ENCODE measurements around the gene CD58. TPM values are rescaled to one million over a fixed set of nuclear protein-coding genes. Genes with fewer than 3 reads are reported as not detected.

CD58 gene
- total and polyA plus RNA-seq, 9 of the 15 experiments (the other 6 are each of a cell fraction or from before 2014, with no cell fraction given) = 18.1 to 113 (median 37.4) TPM

GRCh38 chr1:116570358-116571214, at the start of gene CD58 (continued):
- TF ChIP-seq, protein P1, sequence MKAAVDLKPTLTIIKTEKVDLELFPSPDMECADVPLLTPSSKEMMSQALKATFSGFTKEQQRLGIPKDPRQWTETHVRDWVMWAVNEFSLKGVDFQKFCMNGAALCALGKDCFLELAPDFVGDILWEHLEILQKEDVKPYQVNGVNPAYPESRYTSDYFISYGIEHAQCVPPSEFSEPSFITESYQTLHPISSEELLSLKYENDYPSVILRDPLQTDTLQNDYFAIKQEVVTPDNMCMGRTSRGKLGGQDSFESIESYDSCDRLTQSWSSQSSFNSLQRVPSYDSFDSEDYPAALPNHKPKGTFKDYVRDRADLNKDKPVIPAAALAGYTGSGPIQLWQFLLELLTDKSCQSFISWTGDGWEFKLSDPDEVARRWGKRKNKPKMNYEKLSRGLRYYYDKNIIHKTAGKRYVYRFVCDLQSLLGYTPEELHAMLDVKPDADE (conservative IDR thresholded peaks at IDR 0.05; ENCODE audit: control insufficient read depth, low read depth, low read length) = peak; percentile 54
- TF ChIP-seq PHF8 (IDR thresholded peaks at IDR 0.05; ENCODE audit: borderline replicate concordance, low read length) (peak; percentile 92), MYC (IDR thresholded peaks at IDR 0.05; ENCODE audit: low read depth, low read length) (peak; percentile 70), MYC (CRISPR knock-in tag; IDR thresholded peaks at IDR 0.05; ENCODE audit: borderline replicate concordance, low read depth) (no peak), CHD2 (IDR thresholded peaks at IDR 0.05; ENCODE audit: low read depth, low read length) (0 out of 2 replicates have a peak, but pooled peaks have one; percentile 24), LARP7 (IDR thresholded peaks at IDR 0.05) (no peak), HDAC8 (tag; IDR thresholded peaks at IDR 0.05) (no peak), FOXK2 (conservative IDR thresholded peaks at IDR 0.05 in 1 of 2, IDR thresholded peaks at IDR 0.05 in 1 of 2; ENCODE audit: low read depth in 2 of 2) (no peak), MNT (conservative IDR thresholded peaks at IDR 0.05) (peak; percentile 9 to 24; a peak in 2 of 4 replicates), POLR2G (IDR thresholded peaks at IDR 0.05; ENCODE audit: low read depth, low read length) (peak; percentile 97), ILF3 (IDR thresholded peaks at IDR 0.05; ENCODE audit: borderline replicate concordance) (0 out of 2 replicates have a peak, but pooled peaks have one; percentile 55), ZFPM2 (CRISPR knock-in tag; IDR thresholded peaks at IDR 0.05) (no peak), ZNF639 (CRISPR knock-in tag; conservative IDR thresholded peaks at IDR 0.05 in 1 of 2, IDR thresholded peaks at IDR 0.05 in 1 of 2) (peak in 1 of 2 experiments; percentile 47; a peak in 1 of 4 replicates), CREM (IDR thresholded peaks at IDR 0.05; ENCODE audit: low read depth) (peak; percentile 61), POLR2H (tag; IDR thresholded peaks at IDR 0.05; ENCODE audit: low read depth) (peak; percentile 88), FIP1L1 (IDR thresholded peaks at IDR 0.05; ENCODE audit: low read depth, low read length, poor library complexity, severe bottlenecking) (peak; percentile 45)
- TF ChIP-seq, protein P2, sequence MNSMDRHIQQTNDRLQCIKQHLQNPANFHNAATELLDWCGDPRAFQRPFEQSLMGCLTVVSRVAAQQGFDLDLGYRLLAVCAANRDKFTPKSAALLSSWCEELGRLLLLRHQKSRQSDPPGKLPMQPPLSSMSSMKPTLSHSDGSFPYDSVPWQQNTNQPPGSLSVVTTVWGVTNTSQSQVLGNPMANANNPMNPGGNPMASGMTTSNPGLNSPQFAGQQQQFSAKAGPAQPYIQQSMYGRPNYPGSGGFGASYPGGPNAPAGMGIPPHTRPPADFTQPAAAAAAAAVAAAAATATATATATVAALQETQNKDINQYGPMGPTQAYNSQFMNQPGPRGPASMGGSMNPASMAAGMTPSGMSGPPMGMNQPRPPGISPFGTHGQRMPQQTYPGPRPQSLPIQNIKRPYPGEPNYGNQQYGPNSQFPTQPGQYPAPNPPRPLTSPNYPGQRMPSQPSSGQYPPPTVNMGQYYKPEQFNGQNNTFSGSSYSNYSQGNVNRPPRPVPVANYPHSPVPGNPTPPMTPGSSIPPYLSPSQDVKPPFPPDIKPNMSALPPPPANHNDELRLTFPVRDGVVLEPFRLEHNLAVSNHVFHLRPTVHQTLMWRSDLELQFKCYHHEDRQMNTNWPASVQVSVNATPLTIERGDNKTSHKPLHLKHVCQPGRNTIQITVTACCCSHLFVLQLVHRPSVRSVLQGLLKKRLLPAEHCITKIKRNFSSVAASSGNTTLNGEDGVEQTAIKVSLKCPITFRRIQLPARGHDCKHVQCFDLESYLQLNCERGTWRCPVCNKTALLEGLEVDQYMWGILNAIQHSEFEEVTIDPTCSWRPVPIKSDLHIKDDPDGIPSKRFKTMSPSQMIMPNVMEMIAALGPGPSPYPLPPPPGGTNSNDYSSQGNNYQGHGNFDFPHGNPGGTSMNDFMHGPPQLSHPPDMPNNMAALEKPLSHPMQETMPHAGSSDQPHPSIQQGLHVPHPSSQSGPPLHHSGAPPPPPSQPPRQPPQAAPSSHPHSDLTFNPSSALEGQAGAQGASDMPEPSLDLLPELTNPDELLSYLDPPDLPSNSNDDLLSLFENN (IDR thresholded peaks at IDR 0.05; ENCODE audit: low read depth in 2 of 2, low read length in 2 of 2) = peak in 1 of 2 experiments; percentile 77; a peak in 1 of 4 replicates
- TF ChIP-seq, protein P3, sequence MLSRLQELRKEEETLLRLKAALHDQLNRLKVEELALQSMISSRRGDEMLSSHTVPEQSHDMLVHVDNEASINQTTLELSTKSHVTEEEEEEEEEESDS (CRISPR knock-in tag; IDR thresholded peaks at IDR 0.05) = no peak
